ENCODE data around the gene PRDM15. TPM values are rescaled to one million over a fixed set of nuclear protein-coding genes. Genes with fewer than 3 reads are reported as not detected.
A peak's percentile ranks its signal among the peaks of the same experiment; 100 is the strongest.

PRDM15 gene
- total RNA-seq, 2 experiments from 2014 or later = 19.7 to 30.2 TPM

DNA sequence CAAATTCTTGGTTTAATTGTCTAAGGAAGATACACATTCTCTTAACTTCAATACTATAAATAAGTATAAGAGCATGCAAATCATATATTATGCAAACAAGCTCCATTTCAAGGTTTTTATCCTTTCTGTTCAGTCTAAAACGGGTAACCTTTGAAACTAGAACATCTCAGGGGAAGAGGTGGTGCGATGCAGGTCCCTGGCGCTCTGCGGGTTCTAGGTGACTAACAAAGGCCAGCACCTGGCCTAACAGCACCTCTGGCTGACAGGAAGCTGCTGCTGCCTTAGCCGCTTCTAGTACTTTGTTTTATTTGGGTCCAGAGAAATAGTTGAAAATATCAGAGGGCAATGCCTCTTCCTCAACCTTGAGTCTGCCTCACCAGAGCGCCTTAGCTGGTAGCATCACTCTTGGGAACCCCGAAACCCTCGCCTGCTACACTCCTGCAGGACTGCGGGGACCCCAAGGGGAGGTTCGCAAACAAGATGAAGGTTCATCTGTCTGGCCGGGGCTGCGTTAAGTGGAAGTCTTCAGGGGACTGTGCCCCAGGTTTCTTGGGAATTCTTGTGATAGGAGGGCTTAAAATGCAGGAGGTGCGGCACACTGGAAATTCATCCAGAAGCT, 45.5 kb downstream of the PRDM15 start:
- Histone ChIP-seq H3K4me3 (ENCODE audit: low read depth, low read length, poor library complexity, severe bottlenecking) (peak overlapping the region; percentile 43), H2AFZ (ENCODE audit: low read length) (no peak overlapping the region), H3K4me2 (ENCODE audit: low read length) (peak overlapping the region; percentile 90), H3K27ac (ENCODE audit: low read depth, low read length, poor library complexity, severe bottlenecking) (peak overlapping the region; percentile 95), H3K9me3 (ENCODE audit: low read length) (no peaks in the 10 kb centered on the region), H3K9me2 (ENCODE audit: insufficient read depth, low read length) (no peaks in the 10 kb centered on the region), H3K4me1 (ENCODE audit: insufficient read depth, low read length, poor library complexity, severe bottlenecking) (peaks cover 76% of the 10 kb centered on the region), H3K79me2 (ENCODE audit: insufficient read depth, low read depth, low read length) (no peaks in the 10 kb centered on the region), H4K20me1 (ENCODE audit: insufficient read depth, low read length) (no peaks in the 10 kb centered on the region), H3K36me3 (ENCODE audit: insufficient read depth, low read length) (peaks cover 58% of the 10 kb centered on the region)
- DNase-seq (ENCODE audit: low spot score) = peak; percentile 94
- BruUV-seq (replicated peaks) = no TSS peak
- TF ChIP-seq, protein P1, sequence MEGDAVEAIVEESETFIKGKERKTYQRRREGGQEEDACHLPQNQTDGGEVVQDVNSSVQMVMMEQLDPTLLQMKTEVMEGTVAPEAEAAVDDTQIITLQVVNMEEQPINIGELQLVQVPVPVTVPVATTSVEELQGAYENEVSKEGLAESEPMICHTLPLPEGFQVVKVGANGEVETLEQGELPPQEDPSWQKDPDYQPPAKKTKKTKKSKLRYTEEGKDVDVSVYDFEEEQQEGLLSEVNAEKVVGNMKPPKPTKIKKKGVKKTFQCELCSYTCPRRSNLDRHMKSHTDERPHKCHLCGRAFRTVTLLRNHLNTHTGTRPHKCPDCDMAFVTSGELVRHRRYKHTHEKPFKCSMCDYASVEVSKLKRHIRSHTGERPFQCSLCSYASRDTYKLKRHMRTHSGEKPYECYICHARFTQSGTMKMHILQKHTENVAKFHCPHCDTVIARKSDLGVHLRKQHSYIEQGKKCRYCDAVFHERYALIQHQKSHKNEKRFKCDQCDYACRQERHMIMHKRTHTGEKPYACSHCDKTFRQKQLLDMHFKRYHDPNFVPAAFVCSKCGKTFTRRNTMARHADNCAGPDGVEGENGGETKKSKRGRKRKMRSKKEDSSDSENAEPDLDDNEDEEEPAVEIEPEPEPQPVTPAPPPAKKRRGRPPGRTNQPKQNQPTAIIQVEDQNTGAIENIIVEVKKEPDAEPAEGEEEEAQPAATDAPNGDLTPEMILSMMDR (conservative IDR thresholded peaks at IDR 0.05; ENCODE audit: low read length) = no peak
- TF ChIP-seq EZH2phosphoT487 (IDR thresholded peaks at IDR 0.05; ENCODE audit: borderline replicate concordance, low read depth, low read length) = no peak
- POLR2A ChIA-PET = interaction anchor here (0.6 to 2.0 kb wide), 9 partner anchors 27 to 461 kb away, joined by 3 to 14 read pairs (median 4); no protein-coding TSS in a partner anchor
- CTCF ChIA-PET (ENCODE audit: unreplicated experiment) = interaction anchor here (1.2 to 1.5 kb wide), 2 partner anchors 44 to 285 kb away, joined by 4 read pairs; no protein-coding TSS in a partner anchor
- intact Hi-C loops (cut with micrococcal nuclease; ENCODE audit: unreplicated experiment) = loop anchor here (1.0 to 2.0 kb wide), 3 partner anchors 30 to 229 kb away; no protein-coding TSS in a partner anchor

DNA sequence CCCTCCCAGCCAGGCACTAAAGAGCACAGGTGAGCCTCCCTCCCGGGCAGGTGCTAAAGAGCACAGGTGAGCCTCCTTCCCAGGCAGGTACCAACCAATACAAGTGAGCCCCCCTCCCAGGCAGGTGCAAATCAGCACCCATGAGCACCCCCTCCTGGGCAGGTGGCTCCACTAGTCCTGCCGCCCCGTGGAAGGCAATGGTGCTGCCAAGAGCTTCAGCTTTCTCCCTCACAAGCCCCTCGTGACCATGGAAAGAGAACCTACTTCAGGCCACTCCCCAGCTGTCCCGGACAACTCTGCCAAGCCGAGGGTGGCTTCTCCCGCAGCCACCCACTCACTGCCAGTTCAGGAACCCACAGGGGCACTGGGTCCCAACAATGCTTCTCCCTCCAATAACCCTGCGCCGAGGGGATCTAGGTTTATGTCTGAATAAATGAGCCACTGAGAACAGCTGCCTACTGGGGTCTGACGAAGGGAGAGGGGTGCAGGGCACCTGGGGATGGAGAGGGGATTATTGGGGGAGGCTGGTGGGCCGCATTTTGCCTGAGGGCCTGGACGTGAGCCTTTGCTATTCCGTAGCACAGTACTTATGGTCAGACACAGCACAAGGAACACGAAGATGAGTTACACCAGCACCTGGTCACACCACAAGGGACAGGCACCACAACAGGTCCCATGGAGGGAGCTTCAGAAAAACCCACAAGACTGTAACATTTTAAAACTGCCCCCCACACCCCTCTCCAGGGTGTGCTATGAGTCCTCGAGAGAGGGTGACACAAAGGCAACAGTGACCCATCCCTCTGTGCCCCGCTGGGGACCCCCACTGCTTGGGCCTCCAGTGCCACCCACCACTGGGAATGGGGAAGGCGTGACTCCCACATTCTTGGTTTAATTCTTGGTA, 46.3 kb downstream of the PRDM15 start:
- CTCF ChIA-PET (ENCODE audit: unreplicated experiment) = interaction anchor here (1.2 to 1.5 kb wide), 2 partner anchors 45 to 285 kb away, joined by 4 read pairs; no protein-coding TSS in a partner anchor
- no TSS peak for BruUV-seq (replicated peaks)
- peak overlapping the region; percentile 95 for H3K27ac ChIP-seq (ENCODE audit: low read depth, low read length, poor library complexity, severe bottlenecking)

More for the DNA sequence above, 46.3 kb downstream of the PRDM15 start:
- Histone ChIP-seq H3K4me2 (ENCODE audit: low read length) (peak overlapping the region; percentile 90), H2AFZ (ENCODE audit: low read length) (no peak overlapping the region), H3K9me3 (ENCODE audit: low read length) (no peaks in the 10 kb centered on the region), H3K79me2 (ENCODE audit: insufficient read depth, low read depth, low read length) (no peaks in the 10 kb centered on the region), H3K36me3 (ENCODE audit: insufficient read depth, low read length) (peaks cover 57% of the 10 kb centered on the region), H4K20me1 (ENCODE audit: insufficient read depth, low read length) (no peaks in the 10 kb centered on the region), H3K4me3 (ENCODE audit: low read depth, low read length, poor library complexity, severe bottlenecking) (peak overlapping the region; percentile 43), H3K4me1 (ENCODE audit: insufficient read depth, low read length, poor library complexity, severe bottlenecking) (peaks cover 71% of the 10 kb centered on the region), H3K9me2 (ENCODE audit: insufficient read depth, low read length) (no peaks in the 10 kb centered on the region)
- intact Hi-C loops (cut with micrococcal nuclease; ENCODE audit: unreplicated experiment) = loop anchor here (1.0 to 2.0 kb wide), 3 partner anchors 30 to 230 kb away; no protein-coding TSS in a partner anchor
- peak; percentile 77 for DNase-seq (ENCODE audit: low spot score)
- TF ChIP-seq, protein P1 (conservative IDR thresholded peaks at IDR 0.05; ENCODE audit: low read length) = peak; percentile 66
- no peak for TF ChIP-seq EZH2phosphoT487 (IDR thresholded peaks at IDR 0.05; ENCODE audit: borderline replicate concordance, low read depth, low read length)
- POLR2A ChIA-PET = interaction anchor here (0.5 to 2.0 kb wide), 10 partner anchors 27 to 461 kb away, joined by 3 to 14 read pairs (median 4); no protein-coding TSS in a partner anchor
